Measurements from ENCODE around the gene SEC31A. TPM values are rescaled to one million over a fixed set of nuclear protein-coding genes. Genes with fewer than 3 reads are reported as not detected.

Gene SEC31A
- total and polyA plus RNA-seq, 2 experiments from 2014 or later: 91.0 to 98.8 TPM

DNA sequence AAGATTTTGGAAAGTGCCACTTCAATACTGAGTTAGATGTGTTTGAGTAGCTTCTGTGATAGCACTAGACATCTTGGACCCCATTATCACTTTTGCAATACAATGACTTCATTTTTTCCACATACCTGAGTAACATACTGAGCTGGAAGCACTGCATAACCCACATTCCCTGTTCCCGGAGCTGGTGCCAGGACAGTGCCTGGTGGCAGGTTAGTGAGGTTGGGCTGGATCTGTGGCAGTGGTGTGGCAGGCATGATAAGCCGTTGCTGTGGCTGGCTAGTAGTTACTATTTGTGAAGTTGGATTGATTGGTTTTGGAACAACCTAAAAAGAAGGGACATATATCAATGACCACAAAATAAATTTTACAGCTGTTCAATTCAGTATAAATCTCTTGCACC lies 48.5 kb upstream of the SEC31A start:
- no peaks in the 10 kb centered on the region for H3K4me1 ChIP-seq (ENCODE audit: insufficient read depth)
- DNase-seq (ENCODE audit: low spot score) (no peak), ATAC-seq (no peak)
- no peak overlapping the region for H3K4me2 ChIP-seq
- H3K27ac Mint-ChIP-seq: no peak overlapping the region
- H3K27me3 ChIP-seq (ENCODE audit: insufficient read depth): no peaks in the 10 kb centered on the region
- no peaks in the 10 kb centered on the region for H3K9me2 ChIP-seq (ENCODE audit: insufficient read depth)
- no peaks in the 10 kb centered on the region for H3K9me3 Mint-ChIP-seq
- no peaks in the 10 kb centered on the region for H3K27me3 Mint-ChIP-seq (ENCODE audit: insufficient read depth, low read depth, poor library complexity)
- no peaks in the 10 kb centered on the region for H3F3A ChIP-seq (replicated peaks; ENCODE audit: low read depth)
- H3K4me1 Mint-ChIP-seq: no peaks in the 10 kb centered on the region
- TF ChIP-seq CREB1 (CRISPR knock-in tag; IDR thresholded peaks at IDR 0.05; ENCODE audit: low read depth) (no peak), ZNF114 (CRISPR knock-in tag; IDR thresholded peaks at IDR 0.05) (no peak), EZH2 (IDR thresholded peaks at IDR 0.05; ENCODE audit: low read depth, unreplicated experiment) (no peak), JUNB (IDR thresholded peaks at IDR 0.05; ENCODE audit: unreplicated experiment) (no peak), ZNF331 (CRISPR knock-in tag; IDR thresholded peaks at IDR 0.05; ENCODE audit: low read depth) (no peak), STAT1 (IDR thresholded peaks at IDR 0.05; ENCODE audit: unreplicated experiment) (no peak), CTCF (conservative IDR thresholded peaks at IDR 0.05; ENCODE audit: low read depth in 2 of 2) (no peak), EZH2phosphoT487 (IDR thresholded peaks at IDR 0.05; ENCODE audit: unreplicated experiment) (no peak), REST (IDR thresholded peaks at IDR 0.05; ENCODE audit: unreplicated experiment) (no peak), POLR2AphosphoS5 (IDR thresholded peaks at IDR 0.05; ENCODE audit: low read depth) (no peak), ETS1 (IDR thresholded peaks at IDR 0.05) (no peak), NANOG (IDR thresholded peaks at IDR 0.05; ENCODE audit: borderline replicate concordance) (no peak)
- TF ChIP-seq, protein P1, sequence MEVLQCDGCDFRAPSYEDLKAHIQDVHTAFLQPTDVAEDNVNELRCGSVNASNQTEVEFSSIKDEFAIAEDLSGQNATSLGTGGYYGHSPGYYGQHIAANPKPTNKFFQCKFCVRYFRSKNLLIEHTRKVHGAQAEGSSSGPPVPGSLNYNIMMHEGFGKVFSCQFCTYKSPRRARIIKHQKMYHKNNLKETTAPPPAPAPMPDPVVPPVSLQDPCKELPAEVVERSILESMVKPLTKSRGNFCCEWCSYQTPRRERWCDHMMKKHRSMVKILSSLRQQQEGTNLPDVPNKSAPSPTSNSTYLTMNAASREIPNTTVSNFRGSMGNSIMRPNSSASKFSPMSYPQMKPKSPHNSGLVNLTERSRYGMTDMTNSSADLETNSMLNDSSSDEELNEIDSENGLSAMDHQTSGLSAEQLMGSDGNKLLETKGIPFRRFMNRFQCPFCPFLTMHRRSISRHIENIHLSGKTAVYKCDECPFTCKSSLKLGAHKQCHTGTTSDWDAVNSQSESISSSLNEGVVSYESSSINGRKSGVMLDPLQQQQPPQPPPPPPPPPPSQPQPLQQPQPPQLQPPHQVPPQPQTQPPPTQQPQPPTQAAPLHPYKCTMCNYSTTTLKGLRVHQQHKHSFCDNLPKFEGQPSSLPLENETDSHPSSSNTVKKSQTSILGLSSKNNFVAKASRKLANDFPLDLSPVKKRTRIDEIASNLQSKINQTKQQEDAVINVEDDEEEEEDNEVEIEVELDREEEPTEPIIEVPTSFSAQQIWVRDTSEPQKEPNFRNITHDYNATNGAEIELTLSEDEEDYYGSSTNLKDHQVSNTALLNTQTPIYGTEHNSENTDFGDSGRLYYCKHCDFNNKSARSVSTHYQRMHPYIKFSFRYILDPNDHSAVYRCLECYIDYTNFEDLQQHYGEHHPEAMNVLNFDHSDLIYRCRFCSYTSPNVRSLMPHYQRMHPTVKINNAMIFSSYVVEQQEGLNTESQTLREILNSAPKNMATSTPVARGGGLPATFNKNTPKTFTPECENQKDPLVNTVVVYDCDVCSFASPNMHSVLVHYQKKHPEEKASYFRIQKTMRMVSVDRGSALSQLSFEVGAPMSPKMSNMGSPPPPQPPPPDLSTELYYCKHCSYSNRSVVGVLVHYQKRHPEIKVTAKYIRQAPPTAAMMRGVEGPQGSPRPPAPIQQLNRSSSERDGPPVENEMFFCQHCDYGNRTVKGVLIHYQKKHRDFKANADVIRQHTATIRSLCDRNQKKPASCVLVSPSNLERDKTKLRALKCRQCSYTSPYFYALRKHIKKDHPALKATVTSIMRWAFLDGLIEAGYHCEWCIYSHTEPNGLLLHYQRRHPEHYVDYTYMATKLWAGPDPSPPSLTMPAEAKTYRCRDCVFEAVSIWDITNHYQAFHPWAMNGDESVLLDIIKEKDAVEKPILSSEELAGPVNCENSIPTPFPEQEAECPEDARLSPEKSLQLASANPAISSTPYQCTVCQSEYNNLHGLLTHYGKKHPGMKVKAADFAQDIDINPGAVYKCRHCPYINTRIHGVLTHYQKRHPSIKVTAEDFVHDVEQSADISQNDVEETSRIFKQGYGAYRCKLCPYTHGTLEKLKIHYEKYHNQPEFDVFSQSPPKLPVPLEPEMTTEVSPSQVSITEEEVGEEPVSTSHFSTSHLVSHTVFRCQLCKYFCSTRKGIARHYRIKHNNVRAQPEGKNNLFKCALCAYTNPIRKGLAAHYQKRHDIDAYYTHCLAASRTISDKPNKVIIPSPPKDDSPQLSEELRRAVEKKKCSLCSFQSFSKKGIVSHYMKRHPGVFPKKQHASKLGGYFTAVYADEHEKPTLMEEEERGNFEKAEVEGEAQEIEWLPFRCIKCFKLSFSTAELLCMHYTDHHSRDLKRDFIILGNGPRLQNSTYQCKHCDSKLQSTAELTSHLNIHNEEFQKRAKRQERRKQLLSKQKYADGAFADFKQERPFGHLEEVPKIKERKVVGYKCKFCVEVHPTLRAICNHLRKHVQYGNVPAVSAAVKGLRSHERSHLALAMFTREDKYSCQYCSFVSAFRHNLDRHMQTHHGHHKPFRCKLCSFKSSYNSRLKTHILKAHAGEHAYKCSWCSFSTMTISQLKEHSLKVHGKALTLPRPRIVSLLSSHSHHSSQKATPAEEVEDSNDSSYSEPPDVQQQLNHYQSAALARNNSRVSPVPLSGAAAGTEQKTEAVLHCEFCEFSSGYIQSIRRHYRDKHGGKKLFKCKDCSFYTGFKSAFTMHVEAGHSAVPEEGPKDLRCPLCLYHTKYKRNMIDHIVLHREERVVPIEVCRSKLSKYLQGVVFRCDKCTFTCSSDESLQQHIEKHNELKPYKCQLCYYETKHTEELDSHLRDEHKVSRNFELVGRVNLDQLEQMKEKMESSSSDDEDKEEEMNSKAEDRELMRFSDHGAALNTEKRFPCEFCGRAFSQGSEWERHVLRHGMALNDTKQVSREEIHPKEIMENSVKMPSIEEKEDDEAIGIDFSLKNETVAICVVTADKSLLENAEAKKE (CRISPR knock-in tag; IDR thresholded peaks at IDR 0.05): no peak
- peaks cover 2% of the 10 kb centered on the region; the same call in 1 of the 2 replicates for H4K20me1 ChIP-seq (replicated peaks; ENCODE audit: insufficient read depth)
- H3K27ac ChIP-seq (ENCODE audit: low read depth): no peak overlapping the region
- H3K79me2 ChIP-seq (replicated peaks; ENCODE audit: insufficient read depth): no peaks in the 10 kb centered on the region
- no peak overlapping the region for H3K4me3 ChIP-seq
- no peaks in the 10 kb centered on the region for H3K36me3 ChIP-seq (ENCODE audit: insufficient read depth)
- peaks cover 11% of the 10 kb centered on the region; the same call in 2 of the 3 replicates for H3K36me3 Mint-ChIP-seq (ENCODE audit: low read depth)
- H2AFZ ChIP-seq: no peak overlapping the region
- H3K4me3 Mint-ChIP-seq: no peak overlapping the region

Measured in GM23338 (cell line).